Activated naive CD4-positive, alpha-beta T cell treated with anti-CD3 and anti-CD28 coated beads for 36 hours (primary cell): ENCODE data around the gene CIT. TPM values are rescaled to one million over a fixed set of nuclear protein-coding genes. Genes with fewer than 3 reads are reported as not detected.

ENCODE experiments used
- CTCF ChIA-PET: fragments of 350-600 bp; sonication (Branson Sonifier 250); formaldehyde crosslinking; loops from one replicate; lab custom pipeline; 2021; ENCODE audit warnings: antibody characterized with exemption; lab: Charles Lee
- DNase-seq: peaks from one replicate; pipeline ENCODE4 v3.0.0-alpha.2; 2020
- H3K27ac Mint-ChIP-seq: one replicate; pipeline ENCODE4 v1.8.0; 2021; ENCODE audit warnings: mild to moderate bottlenecking, mixed read lengths
- H3K27me3 Mint-ChIP-seq: one replicate; pipeline ENCODE4 v1.8.0; 2021; ENCODE audit warnings: low read depth, mixed read lengths
- H3K36me3 Mint-ChIP-seq: one replicate; pipeline ENCODE4 v1.8.0; 2021; ENCODE audit warnings: low read depth, mixed read lengths
- H3K4me1 Mint-ChIP-seq: one replicate; pipeline ENCODE4 v1.8.0; 2021; ENCODE audit warnings: low read depth, mixed read lengths
- H3K4me3 Mint-ChIP-seq: one replicate; pipeline ENCODE4 v1.8.0; 2021; ENCODE audit warnings: mild to moderate bottlenecking, moderate library complexity, mixed read lengths
- H3K9me3 Mint-ChIP-seq: one replicate; pipeline ENCODE4 v1.8.0; 2021; ENCODE audit warnings: mixed read lengths
- intact Hi-C: fragments of 100-400 bp; cut with micrococcal nuclease; formaldehyde crosslinking; loops from one replicate; pipeline ENCODE4 v1.15.1; 2023
- total RNA-seq, 2 experiments: library from RNA; stranded (reverse); gene quantifications; one replicate each; pipeline ENCODE4 v1.2.3, GENCODE V29; 2021

Gene CIT
- total RNA-seq, 2 experiments from 2014 or later: 78.6 to 78.8 TPM

GRCh38 chr12:119825262-119825661 is 51.9 kb downstream of the CIT start:
- CTCF ChIA-PET: interaction anchor here (0.6 kb wide), 1 partner anchor 183 kb away, joined by 3 read pairs; no protein-coding TSS in a partner anchor
- H3K4me1 Mint-ChIP-seq: no peaks in the 10 kb centered on the region
- H3K4me3 Mint-ChIP-seq: no peak overlapping the region
- no peaks in the 10 kb centered on the region for H3K27me3 Mint-ChIP-seq
- no peak overlapping the region for H3K27ac Mint-ChIP-seq
- intact Hi-C loops: no loop called here
- H3K9me3 Mint-ChIP-seq: no peaks in the 10 kb centered on the region
- H3K36me3 Mint-ChIP-seq: peaks cover 11% of the 10 kb centered on the region
- DNase-seq: no peak

GRCh38 chr12:119822046-119822445 is 55.1 kb downstream of the CIT start:
- CTCF ChIA-PET: no interaction called here
- H3K4me3 Mint-ChIP-seq: no peak overlapping the region
- H3K27me3 Mint-ChIP-seq: no peaks in the 10 kb centered on the region
- peaks cover 3% of the 10 kb centered on the region for H3K36me3 Mint-ChIP-seq
- intact Hi-C loops: no loop called here
- H3K4me1 Mint-ChIP-seq: no peaks in the 10 kb centered on the region
- no peaks in the 10 kb centered on the region for H3K9me3 Mint-ChIP-seq
- H3K27ac Mint-ChIP-seq: no peak overlapping the region
- DNase-seq: no peak

- H3K4me3 Mint-ChIP-seq: no peak overlapping the region
- no peaks in the 10 kb centered on the region for H3K9me3 Mint-ChIP-seq
- DNase-seq: no peak
- intact Hi-C loops: no loop called here
- CTCF ChIA-PET: no interaction called here
- peaks cover 4% of the 10 kb centered on the region for H3K36me3 Mint-ChIP-seq
- H3K27me3 Mint-ChIP-seq: no peaks in the 10 kb centered on the region
- H3K4me1 Mint-ChIP-seq: no peaks in the 10 kb centered on the region
- no peak overlapping the region for H3K27ac Mint-ChIP-seq
Observed at GRCh38 chr12:119819322-119819721, 57.8 kb downstream of the CIT start.

GRCh38 chr12:119817546-119818343 is 59.4 kb downstream of the CIT start:
- Mint-ChIP-seq H3K27ac (no peak overlapping the region), H3K27me3 (no peaks in the 10 kb centered on the region), H3K4me3 (no peak overlapping the region), H3K4me1 (no peaks in the 10 kb centered on the region), H3K36me3 (peaks cover 6% of the 10 kb centered on the region), H3K9me3 (no peaks in the 10 kb centered on the region)
- CTCF ChIA-PET: interaction anchor here (0.6 kb wide), 1 partner anchor 261 kb away, joined by 3 read pairs; no protein-coding TSS in a partner anchor
- intact Hi-C loops: no loop called here
- no peak for DNase-seq

GRCh38 chr12:119809023-119809422 is 68.1 kb downstream of the CIT start:
- no peak overlapping the region for H3K27ac Mint-ChIP-seq
- peaks cover 4% of the 10 kb centered on the region for H3K9me3 Mint-ChIP-seq
- no peak for DNase-seq
- H3K36me3 Mint-ChIP-seq: peaks cover 10% of the 10 kb centered on the region
- intact Hi-C loops: loop anchor here (5.0 kb wide), 1 partner anchor 1787 kb away; no protein-coding TSS in a partner anchor
- no peak overlapping the region for H3K4me3 Mint-ChIP-seq
- no peaks in the 10 kb centered on the region for H3K27me3 Mint-ChIP-seq
- peaks cover 9% of the 10 kb centered on the region for H3K4me1 Mint-ChIP-seq
- CTCF ChIA-PET: no interaction called here

GRCh38 chr12:119808441-119808840 is 68.7 kb downstream of the CIT start:
- H3K4me1 Mint-ChIP-seq: peaks cover 9% of the 10 kb centered on the region
- CTCF ChIA-PET: interaction anchor here (0.6 kb wide), 1 partner anchor 16 kb away, joined by 3 read pairs; no protein-coding TSS in a partner anchor
- intact Hi-C loops: loop anchor here (5.0 kb wide), 1 partner anchor 1786 kb away; no protein-coding TSS in a partner anchor
- H3K36me3 Mint-ChIP-seq: peaks cover 12% of the 10 kb centered on the region
- no peak overlapping the region for H3K4me3 Mint-ChIP-seq
- H3K27ac Mint-ChIP-seq: no peak overlapping the region
- no peak for DNase-seq
- H3K27me3 Mint-ChIP-seq: no peaks in the 10 kb centered on the region
- peaks cover 4% of the 10 kb centered on the region for H3K9me3 Mint-ChIP-seq

- Mint-ChIP-seq H3K36me3 (peaks cover 10% of the 10 kb centered on the region), H3K4me3 (no peak overlapping the region)
- CTCF ChIA-PET: no interaction called here
Observed at GRCh38 chr12:119807380-119807779, 69.7 kb downstream of the CIT start.

GRCh38 chr12:119804011-119804641 is 73.0 kb downstream of the CIT start:
- H3K36me3 Mint-ChIP-seq: peaks cover 7% of the 10 kb centered on the region
- no peak overlapping the region for H3K27ac Mint-ChIP-seq
- no peak overlapping the region for H3K4me3 Mint-ChIP-seq
- H3K4me1 Mint-ChIP-seq: peaks cover 5% of the 10 kb centered on the region
- intact Hi-C loops: no loop called here
- H3K27me3 Mint-ChIP-seq: no peaks in the 10 kb centered on the region
- H3K9me3 Mint-ChIP-seq: peaks cover 4% of the 10 kb centered on the region
- CTCF ChIA-PET: interaction anchor here (0.9 kb wide), 1 partner anchor 1622 kb away, joined by 3 read pairs; no protein-coding TSS in a partner anchor
- DNase-seq: no peak

More at GRCh38 chr12:119807380-119807779, 69.7 kb downstream of the CIT start:
- intact Hi-C loops: loop anchor here (5.0 kb wide), 1 partner anchor 1785 kb away; no protein-coding TSS in a partner anchor
- H3K27ac Mint-ChIP-seq: no peak overlapping the region
- H3K4me1 Mint-ChIP-seq: peaks cover 9% of the 10 kb centered on the region
- no peak for DNase-seq
- H3K9me3 Mint-ChIP-seq: peaks cover 4% of the 10 kb centered on the region
- no peaks in the 10 kb centered on the region for H3K27me3 Mint-ChIP-seq

GRCh38 chr12:119803381-119803791 is 73.7 kb downstream of the CIT start:
- Mint-ChIP-seq H3K27me3 (no peaks in the 10 kb centered on the region), H3K4me1 (no peaks in the 10 kb centered on the region), H3K36me3 (peaks cover 5% of the 10 kb centered on the region), H3K27ac (no peak overlapping the region), H3K9me3 (peaks cover 4% of the 10 kb centered on the region), H3K4me3 (no peak overlapping the region)
- CTCF ChIA-PET: no interaction called here
- intact Hi-C loops: no loop called here
- no peak for DNase-seq

- H3K9me3 Mint-ChIP-seq: peaks cover 4% of the 10 kb centered on the region
- H3K4me1 Mint-ChIP-seq: no peaks in the 10 kb centered on the region
- no peak for DNase-seq
- CTCF ChIA-PET: no interaction called here
- H3K36me3 Mint-ChIP-seq: peaks cover 5% of the 10 kb centered on the region
- no peak overlapping the region for H3K27ac Mint-ChIP-seq
- intact Hi-C loops: no loop called here
- H3K4me3 Mint-ChIP-seq: no peak overlapping the region
- H3K27me3 Mint-ChIP-seq: no peaks in the 10 kb centered on the region
Observed at GRCh38 chr12:119802472-119802871, 74.6 kb downstream of the CIT start.

GRCh38 chr12:119797090-119797489 is 80.0 kb downstream of the CIT start:
- no peaks in the 10 kb centered on the region for H3K9me3 Mint-ChIP-seq
- CTCF ChIA-PET: no interaction called here

GRCh38 chr12:119796292-119796691 is 80.8 kb downstream of the CIT start:
- no peaks in the 10 kb centered on the region for H3K4me1 Mint-ChIP-seq
- H3K9me3 Mint-ChIP-seq: no peaks in the 10 kb centered on the region
- DNase-seq: no peak
- CTCF ChIA-PET: no interaction called here
- peaks cover 5% of the 10 kb centered on the region for H3K36me3 Mint-ChIP-seq
- no peak overlapping the region for H3K4me3 Mint-ChIP-seq
- H3K27me3 Mint-ChIP-seq: no peaks in the 10 kb centered on the region
- no peak overlapping the region for H3K27ac Mint-ChIP-seq
- intact Hi-C loops: no loop called here

More at GRCh38 chr12:119797090-119797489, 80.0 kb downstream of the CIT start:
- Mint-ChIP-seq H3K4me3 (no peak overlapping the region), H3K27ac (no peak overlapping the region), H3K27me3 (no peaks in the 10 kb centered on the region), H3K4me1 (no peaks in the 10 kb centered on the region), H3K36me3 (peaks cover 5% of the 10 kb centered on the region)
- intact Hi-C loops: no loop called here
- DNase-seq: no peak
